ENCODE data around the gene YAP1.
A peak's percentile ranks its signal among the peaks of the same experiment; 100 is the strongest.

The YAP1 gene

DNA sequence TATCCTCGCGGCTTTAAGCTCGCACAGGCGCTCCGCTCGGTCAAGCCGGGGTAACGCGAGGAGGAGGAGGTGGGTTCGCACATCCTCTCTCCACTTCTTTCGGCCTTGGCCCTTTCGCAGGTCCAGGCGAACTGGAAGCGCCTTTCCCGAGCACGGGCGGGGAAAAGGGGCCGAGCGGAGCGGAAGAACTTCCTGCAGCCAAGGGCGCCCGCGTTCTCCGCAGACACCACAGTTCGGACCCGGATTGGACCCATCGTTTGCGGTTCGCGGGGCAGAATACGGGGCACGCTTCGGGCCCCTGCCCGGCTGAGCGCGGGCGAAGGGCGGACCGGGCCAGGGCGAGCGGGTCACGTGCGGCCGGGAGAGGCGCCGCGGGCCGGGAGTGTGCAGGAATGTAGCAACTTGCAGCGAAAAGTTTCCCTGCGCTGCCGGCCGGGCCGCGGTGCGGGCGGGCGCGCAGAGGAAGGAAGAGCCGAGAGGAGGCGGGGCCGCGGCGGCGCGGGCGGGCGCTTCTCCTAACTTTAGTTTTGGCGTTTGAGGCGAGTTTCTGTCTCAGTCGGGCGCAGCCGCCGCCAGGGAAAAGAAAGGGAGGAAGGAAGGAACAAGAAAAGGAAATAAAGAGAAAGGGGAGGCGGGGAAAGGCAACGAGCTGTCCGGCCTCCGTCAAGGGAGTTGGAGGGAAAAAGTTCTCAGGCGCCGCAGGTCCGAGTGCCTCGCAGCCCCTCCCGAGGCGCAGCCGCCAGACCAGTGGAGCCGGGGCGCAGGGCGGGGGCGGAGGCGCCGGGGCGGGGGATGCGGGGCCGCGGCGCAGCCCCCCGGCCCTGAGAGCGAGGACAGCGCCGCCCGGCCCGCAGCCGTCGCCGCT is at the start of gene YAP1:
Gene YAP1, plus strand, starts transcription at position 552 of the 865 bp plus-strand sequence. CDS start 402 bp downstream, outside the sequence.
- peak; percentile 62 for DNase-seq

DNA sequence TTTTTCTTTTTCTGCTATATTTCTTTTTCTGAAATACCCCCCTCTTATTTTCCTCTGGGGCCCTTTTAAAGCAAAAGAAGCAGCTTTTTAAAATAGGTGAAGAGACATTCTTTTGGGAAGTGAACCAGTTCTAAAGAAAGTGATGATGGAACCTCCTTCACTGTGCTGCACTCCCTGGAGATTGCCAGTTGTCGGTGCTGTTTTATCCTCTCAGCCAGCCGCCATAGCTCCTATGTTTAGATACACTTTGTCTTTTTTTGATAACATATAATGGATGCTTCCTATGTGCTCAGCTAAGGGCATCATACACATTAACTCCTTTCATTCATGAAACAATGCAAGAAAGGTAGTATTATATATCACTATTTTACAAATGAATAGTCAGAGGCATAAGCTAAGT is 49.0 kb upstream of the YAP1 start:
- DNase-seq = no peak

GRCh38 chr11:102062106-102062505 is 48.1 kb upstream of the YAP1 start:
- no peak for DNase-seq

GRCh38 chr11:102064316-102064715 is 45.9 kb upstream of the YAP1 start:
- DNase-seq = no peak

DNA sequence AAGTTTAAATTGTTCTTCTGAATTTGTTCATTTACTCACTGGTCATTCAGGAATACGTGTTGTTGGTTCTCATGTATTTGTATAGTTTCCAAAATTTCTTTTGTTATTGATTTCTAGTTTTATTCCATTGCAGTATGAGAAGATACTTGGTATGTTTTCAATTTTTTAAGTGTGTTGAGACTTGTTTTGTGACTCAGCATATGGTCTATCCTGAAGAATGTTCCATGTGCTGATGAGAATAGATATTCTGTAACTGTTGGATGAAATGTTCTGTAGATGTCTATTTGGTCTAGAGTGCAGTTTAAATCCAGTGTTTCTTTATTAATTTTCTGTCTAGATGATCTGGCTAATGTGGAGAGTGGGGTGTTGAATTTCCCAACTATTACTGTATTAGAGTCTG is 39.5 kb upstream of the YAP1 start:
- no peak for DNase-seq

DNA sequence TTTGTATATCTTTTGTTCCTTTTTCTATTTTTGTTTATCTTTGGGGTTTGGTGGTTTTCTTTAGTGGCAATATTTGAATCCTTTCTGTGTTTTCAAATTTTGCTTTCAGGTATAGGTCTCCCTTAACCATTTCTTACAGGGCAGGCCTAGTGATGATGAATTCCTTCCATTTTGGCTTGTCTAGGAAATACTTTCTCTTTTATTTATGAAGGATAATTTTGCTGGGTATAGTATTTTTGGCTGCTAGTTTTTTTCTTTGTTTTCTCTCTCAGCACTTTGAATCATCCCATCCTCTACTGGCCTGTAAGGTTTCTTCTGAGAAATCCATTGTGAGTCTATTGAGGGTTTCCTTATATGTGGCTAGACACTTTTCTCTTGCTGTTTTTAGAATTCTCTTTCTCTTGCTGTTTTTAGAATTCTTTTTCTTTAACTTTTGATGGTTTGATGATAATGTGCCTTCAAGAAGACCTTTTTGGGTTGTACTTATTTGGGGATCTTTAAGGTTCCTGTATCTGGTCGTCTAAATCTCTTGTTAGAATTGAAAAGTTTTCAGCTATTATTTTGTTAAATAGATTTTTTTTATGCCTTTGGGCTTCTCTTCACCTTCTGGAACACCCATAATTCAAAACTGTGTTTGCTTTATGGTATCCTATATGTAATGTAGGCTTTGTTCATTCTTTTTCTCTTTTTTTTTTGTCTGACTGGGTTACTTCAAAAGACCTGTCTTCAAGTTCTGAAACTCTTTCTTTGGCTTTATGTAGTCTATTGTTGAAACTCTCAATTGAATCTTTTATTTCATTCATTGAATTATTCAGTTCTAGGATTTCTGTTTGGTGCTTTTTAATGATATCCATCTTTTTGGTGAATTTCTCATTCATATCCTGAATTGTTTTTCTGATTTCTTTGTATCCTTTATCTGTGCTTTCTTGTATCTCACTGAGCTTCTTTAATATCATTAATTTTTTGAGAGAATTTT is 38.5 kb upstream of the YAP1 start:
- no peak for DNase-seq

DNA sequence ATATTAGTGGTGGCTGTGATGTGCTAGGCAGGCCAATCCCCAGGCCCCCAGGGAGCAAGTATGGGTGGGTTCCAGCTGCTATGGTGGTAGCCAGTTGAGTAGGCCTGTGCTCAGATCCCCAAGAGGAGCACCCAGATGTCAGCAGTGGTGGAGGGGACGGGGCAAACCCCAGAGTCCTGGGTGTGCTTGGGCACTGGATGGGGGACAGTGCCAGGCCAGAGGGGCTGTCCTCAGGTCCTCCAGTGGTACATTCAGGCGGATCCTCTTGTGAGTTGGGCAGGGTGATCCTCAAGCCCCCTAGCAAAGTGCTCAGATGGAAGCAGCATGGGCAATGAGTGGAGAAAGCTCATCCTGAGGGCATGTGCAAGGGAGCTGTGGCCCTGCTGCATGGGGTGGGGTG is 37.0 kb upstream of the YAP1 start:
- no peak for DNase-seq

- DNase-seq = no peak
Measured at GRCh38 chr11:102079625-102080024, 30.6 kb upstream of the YAP1 start.

DNA sequence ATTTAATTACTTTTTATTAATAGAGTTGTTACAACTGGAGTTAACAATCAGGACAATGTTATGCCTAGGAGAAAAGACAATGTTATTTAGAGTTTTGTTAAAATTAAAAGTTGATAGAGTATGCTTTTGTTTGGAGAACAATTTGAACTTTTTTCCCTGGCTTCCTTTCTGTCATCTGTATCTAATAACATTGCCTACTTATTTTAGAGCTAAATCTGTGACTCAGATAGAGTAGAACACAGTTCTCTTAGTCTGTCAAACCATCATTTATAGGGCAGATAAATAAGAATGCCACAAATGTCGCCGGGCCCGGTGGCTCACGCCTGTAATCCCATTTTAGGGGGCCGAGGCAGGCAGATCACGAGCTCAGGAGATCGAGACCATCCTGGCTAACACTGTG is 28.9 kb upstream of the YAP1 start:
- DNase-seq = no peak

DNA sequence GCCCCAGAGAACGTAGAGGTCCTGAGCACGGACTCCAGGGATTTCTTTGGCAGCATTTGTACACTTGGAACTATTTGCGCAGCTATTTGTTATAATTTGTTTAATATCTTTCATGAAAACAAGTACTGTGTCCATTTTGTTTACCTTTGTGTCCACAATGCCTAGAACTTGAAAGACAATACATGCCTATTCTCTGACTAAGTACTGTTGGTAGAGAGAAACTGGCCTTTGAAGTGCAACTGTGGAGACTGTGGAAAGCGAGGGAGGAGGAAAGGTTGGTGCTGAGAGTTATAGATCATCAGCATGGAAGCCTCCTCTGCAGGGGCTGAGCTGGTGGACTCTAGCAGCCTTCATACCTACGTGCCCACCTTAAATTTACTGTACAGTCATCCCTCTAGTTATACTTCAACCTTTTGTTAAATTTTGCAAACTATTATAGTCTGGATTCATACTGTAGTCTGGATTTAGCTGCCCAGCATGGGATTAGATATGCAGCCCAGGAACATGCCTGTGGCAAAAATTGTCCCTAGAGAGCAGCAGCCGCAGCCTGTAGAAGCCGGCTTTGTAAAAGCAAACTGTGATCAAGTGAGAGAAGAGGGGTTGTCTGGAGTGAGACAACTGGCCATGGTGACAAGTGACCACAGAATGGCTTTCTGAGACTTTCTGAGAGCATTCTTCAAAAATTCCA is 24.2 kb upstream of the YAP1 start:
- no peak for DNase-seq

- DNase-seq = no peak
Measured at GRCh38 chr11:102097186-102097585, 13.1 kb upstream of the YAP1 start.

DNA sequence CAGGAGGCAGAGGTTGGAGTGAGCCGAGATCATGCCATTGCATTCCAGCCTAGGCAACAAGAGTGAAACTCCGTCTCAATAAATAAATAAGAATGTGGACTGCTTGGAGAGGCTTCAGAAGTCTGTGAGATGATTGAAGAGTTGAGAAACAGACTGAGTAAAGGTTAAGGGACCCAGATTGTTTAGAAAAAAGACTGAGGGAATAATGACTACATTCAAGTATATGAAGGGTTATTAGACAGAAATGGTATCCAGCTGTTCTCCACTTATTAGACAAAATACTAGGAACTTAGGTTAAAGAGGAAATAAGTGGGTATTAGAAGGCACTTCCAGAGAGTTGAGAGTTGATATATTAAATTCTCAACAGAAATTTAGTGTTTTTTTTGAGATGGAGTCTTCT is 10.5 kb upstream of the YAP1 start:
- DNase-seq = no peak

- DNase-seq = no peak
Measured at GRCh38 chr11:102108734-102109440, 1.4 kb upstream of the YAP1 start.

DNA sequence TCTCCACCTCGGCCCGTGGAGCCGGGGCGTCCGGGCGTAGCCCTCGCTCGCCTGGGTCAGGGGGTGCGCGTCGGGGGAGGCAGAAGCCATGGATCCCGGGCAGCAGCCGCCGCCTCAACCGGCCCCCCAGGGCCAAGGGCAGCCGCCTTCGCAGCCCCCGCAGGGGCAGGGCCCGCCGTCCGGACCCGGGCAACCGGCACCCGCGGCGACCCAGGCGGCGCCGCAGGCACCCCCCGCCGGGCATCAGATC is 439 bp downstream of the YAP1 start:
- no peak for DNase-seq

DNA sequence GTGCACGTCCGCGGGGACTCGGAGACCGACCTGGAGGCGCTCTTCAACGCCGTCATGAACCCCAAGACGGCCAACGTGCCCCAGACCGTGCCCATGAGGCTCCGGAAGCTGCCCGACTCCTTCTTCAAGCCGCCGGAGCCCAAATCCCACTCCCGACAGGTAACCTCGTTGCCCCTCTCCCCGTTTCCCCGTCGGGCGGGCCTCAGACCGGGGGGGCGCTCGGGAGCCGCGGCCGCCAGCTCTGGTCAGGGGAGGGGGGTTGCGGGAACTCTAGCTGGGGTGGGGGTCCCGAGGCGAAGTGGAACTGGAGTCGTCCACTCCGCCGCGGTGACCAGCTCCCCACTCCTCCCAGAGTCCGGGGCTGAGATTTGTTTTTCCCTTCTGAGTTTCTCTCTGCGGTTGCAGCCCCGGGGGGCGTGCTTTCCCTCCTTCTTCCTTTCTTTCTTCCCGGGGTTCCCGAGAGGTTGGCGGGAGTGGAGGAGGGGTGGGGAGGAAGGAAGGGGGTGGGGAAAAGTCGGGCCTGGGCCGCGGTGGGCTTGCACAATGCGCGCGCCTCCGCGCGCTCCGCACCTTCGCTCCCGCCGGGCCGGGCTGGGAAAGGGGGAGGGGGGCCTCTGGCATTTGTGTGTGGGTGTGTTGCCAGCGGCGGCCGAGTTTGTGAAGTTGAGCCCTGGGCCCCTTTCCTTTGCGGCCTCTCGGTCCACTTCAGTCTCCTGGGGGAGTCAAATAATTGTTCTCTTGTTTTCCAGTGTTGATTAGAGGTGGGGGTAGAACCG is 952 bp downstream of the YAP1 start:
- peak; percentile 32 for DNase-seq

DNA sequence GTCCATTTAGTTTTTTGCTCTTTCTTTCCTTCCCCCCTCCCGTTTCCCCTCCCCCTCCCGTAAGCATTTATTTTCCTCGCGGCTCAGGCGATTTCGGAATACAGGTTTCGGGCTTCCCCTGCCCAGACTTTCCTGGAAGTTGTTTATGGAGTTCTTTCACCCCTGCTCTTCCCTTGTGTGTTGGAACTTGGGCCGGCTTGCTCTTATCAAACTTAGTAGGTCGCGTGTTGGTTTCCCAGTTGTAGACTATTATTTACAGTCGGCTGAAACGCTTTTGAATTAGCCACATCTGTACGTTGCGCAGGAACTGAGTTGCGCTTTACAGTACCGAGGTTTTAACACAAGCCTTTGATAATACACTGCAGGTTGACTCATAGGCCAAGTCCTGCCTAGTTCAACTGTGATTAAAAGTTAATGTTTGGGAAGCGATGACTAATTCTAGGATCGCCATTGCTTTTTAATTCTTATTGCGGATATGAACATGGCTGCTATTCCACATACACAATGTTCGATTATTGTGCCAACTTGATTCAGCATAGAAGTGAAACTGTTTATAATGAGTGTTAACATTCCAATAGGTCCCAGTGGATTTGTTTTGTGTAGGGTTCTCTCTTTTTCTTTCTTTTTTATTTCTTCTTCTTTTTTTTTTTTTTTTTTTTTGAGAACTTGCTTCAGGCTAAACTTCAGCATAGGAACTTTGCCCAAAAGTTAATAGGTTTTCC is 1.7 kb downstream of the YAP1 start:
- no peak for DNase-seq

DNA sequence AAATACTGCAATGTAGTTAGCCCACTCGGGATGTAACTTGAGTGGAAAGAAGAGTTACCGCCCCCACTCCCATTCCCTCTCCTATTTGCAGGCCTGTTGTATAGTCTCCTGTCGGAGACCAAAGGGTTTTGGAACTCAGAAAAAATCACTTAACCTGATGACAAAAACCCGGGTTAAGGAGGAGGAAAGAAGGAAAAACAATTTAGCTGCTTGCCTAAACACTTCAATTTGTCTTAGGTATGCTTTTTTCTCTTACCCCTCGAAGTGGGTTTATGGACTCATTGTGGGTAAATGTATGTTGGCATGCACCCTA is 2.2 kb downstream of the YAP1 start:
- no peak for DNase-seq

- no peak for DNase-seq
Measured at GRCh38 chr11:102114032-102114431, 3.8 kb downstream of the YAP1 start.

GRCh38 chr11:102115557-102115956 is 5.3 kb downstream of the YAP1 start:
- no peak for DNase-seq

GRCh38 chr11:102116453-102117205 is 6.4 kb downstream of the YAP1 start:
- no peak for DNase-seq
